ENCODE results near the gene BCAN.

DNA sequence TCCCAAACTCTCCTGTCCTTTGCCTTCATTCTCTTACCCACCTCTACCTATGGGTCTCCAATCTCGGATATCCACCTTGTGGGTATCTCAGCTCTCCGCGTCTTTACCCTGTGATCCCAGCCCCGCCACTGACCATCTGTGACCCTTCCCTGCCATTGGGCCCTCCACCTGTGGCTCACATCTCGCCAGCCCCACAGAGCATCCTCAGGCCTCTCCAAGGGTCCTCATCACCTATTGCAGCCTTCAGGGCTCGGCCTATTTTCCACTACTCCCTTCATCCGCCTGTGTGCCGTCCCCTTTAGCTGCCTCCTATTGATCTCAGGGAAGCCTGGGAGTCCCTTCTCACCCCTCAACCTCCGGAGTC is 11.1 kb downstream of the BCAN start:
- TF ChIP-seq, protein P1, sequence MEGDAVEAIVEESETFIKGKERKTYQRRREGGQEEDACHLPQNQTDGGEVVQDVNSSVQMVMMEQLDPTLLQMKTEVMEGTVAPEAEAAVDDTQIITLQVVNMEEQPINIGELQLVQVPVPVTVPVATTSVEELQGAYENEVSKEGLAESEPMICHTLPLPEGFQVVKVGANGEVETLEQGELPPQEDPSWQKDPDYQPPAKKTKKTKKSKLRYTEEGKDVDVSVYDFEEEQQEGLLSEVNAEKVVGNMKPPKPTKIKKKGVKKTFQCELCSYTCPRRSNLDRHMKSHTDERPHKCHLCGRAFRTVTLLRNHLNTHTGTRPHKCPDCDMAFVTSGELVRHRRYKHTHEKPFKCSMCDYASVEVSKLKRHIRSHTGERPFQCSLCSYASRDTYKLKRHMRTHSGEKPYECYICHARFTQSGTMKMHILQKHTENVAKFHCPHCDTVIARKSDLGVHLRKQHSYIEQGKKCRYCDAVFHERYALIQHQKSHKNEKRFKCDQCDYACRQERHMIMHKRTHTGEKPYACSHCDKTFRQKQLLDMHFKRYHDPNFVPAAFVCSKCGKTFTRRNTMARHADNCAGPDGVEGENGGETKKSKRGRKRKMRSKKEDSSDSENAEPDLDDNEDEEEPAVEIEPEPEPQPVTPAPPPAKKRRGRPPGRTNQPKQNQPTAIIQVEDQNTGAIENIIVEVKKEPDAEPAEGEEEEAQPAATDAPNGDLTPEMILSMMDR (optimal IDR thresholded peaks at IDR 0.05 in 1 of 3, IDR thresholded peaks at IDR 0.05 in 1 of 3, conservative IDR thresholded peaks at IDR 0.05 in 1 of 3; ENCODE audit: extremely low read depth in 1 of 3, insufficient read depth in 2 of 3, low read length in 3 of 3): no peak
- no peak for TF ChIP-seq EZH2 (IDR thresholded peaks at IDR 0.05; ENCODE audit: low read length)

All from keratinocyte (primary cell).